SHP77 treated with DMSO at 0.1 percent for 48 hours (cell line): ENCODE data around the gene CCDC134.
A peak's percentile ranks its signal among the peaks of the same experiment; 100 is the strongest.
"Not testable (repeated sequence)": the region's sequence is repeated elsewhere in the genome, so short reads cannot be mapped to it uniquely, and the experiment has no call there.

Source experiments
- DNase-seq: peaks from one replicate; lab custom pipeline; 2025; lab: John Stamatoyannopoulos, UW

The CCDC134 gene

GRCh38 chr22:41844036-41844435, 43.6 kb downstream of the CCDC134 start:
- DNase-seq, result no peak

GRCh38 chr22:41844513-41844912, 44.0 kb downstream of the CCDC134 start:
- DNase-seq, result no peak

GRCh38 chr22:41845380-41846267, 45.1 kb downstream of the CCDC134 start:
- DNase-seq, result no peak

GRCh38 chr22:41846268-41846987, 45.9 kb downstream of the CCDC134 start:
- DNase-seq, result no peak

- no peak for DNase-seq
These were observed 46.8 kb downstream of the CCDC134 start for GRCh38 chr22:41847300-41847699.

- no peak for DNase-seq
These were observed 48.0 kb downstream of the CCDC134 start for GRCh38 chr22:41848468-41848867.

- no peak for DNase-seq
These were observed 56.0 kb downstream of the CCDC134 start for GRCh38 chr22:41856469-41856868.

- DNase-seq, result peak; percentile 11
These were observed 56.8 kb downstream of the CCDC134 start for GRCh38 chr22:41857155-41857859.

GRCh38 chr22:41857860-41858199, 57.4 kb downstream of the CCDC134 start:
- no peak for DNase-seq

GRCh38 chr22:41862160-41862529, 61.7 kb downstream of the CCDC134 start:
- no peak for DNase-seq

- DNase-seq, result no peak
These were observed 62.2 kb downstream of the CCDC134 start for GRCh38 chr22:41862530-41863266.

GRCh38 chr22:41863472-41863871, 63.0 kb downstream of the CCDC134 start:
- no peak for DNase-seq

GRCh38 chr22:41868556-41868955, 68.1 kb downstream of the CCDC134 start:
- no peak for DNase-seq

GRCh38 chr22:41870081-41870480, 69.6 kb downstream of the CCDC134 start:
- not testable (repeated sequence) for DNase-seq

GRCh38 chr22:41870786-41871185, 70.3 kb downstream of the CCDC134 start:
- no peak for DNase-seq

GRCh38 chr22:41873391-41873790, 72.9 kb downstream of the CCDC134 start:
- DNase-seq, result no peak

GRCh38 chr22:41874090-41874489, 73.6 kb downstream of the CCDC134 start:
- DNase-seq, result no peak

- DNase-seq, result no peak
These were observed 75.2 kb downstream of the CCDC134 start for GRCh38 chr22:41875531-41876270.
